ENCODE results near the gene CAB39. TPM values are rescaled to one million over a fixed set of nuclear protein-coding genes. Genes with fewer than 3 reads are reported as not detected.

The CAB39 gene
- total RNA-seq, 1 experiment from 2014 or later: 39.9 TPM

- Histone ChIP-seq H3K9me3 (ENCODE audit: control insufficient read depth, insufficient read depth, low read depth, low read length) (no peaks in the 10 kb centered on the region), H3K27ac (ENCODE audit: low read length) (no peak overlapping the region), H3K4me3 (ENCODE audit: low read depth in 2 of 2, low read length in 2 of 2) (no peak overlapping the region), H3K4me1 (ENCODE audit: control insufficient read depth, insufficient read depth, low read length) (peaks cover 61% of the 10 kb centered on the region), H3K36me3 (ENCODE audit: control insufficient read depth, insufficient read depth, low read length) (peaks cover 3% of the 10 kb centered on the region; the same call in 1 of the 2 replicates), H3K27me3 (ENCODE audit: control insufficient read depth, insufficient read depth, low read length) (no peaks in the 10 kb centered on the region)
- in situ Hi-C loops (cut with HindIII; ENCODE audit: low pct_unique_long_range_greater_than_20kb, low sequenced_read_pairs) (no loop called here), intact Hi-C loops (cut with micrococcal nuclease; ENCODE audit: unreplicated experiment) (no loop called here)
- CTCF ChIA-PET: no interaction called here
- POLR2A ChIA-PET: no interaction called here
- TF ChIP-seq POLR2AphosphoS5 (IDR thresholded peaks at IDR 0.05; ENCODE audit: low read depth, low read length) (no peak), TCF7L2 (IDR thresholded peaks at IDR 0.05; ENCODE audit: low read depth, low read length) (no peak), REST (IDR thresholded peaks at IDR 0.05; ENCODE audit: insufficient read depth in 1 of 2, low read depth in 2 of 2, low read length in 1 of 2) (no peak), SIN3A (IDR thresholded peaks at IDR 0.05; ENCODE audit: borderline replicate concordance, insufficient read depth, low read depth, low read length) (no peak)
- TF ChIP-seq, protein P1, sequence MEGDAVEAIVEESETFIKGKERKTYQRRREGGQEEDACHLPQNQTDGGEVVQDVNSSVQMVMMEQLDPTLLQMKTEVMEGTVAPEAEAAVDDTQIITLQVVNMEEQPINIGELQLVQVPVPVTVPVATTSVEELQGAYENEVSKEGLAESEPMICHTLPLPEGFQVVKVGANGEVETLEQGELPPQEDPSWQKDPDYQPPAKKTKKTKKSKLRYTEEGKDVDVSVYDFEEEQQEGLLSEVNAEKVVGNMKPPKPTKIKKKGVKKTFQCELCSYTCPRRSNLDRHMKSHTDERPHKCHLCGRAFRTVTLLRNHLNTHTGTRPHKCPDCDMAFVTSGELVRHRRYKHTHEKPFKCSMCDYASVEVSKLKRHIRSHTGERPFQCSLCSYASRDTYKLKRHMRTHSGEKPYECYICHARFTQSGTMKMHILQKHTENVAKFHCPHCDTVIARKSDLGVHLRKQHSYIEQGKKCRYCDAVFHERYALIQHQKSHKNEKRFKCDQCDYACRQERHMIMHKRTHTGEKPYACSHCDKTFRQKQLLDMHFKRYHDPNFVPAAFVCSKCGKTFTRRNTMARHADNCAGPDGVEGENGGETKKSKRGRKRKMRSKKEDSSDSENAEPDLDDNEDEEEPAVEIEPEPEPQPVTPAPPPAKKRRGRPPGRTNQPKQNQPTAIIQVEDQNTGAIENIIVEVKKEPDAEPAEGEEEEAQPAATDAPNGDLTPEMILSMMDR (IDR thresholded peaks at IDR 0.05): no peak
- no peak for DNase-seq (ENCODE audit: low read depth, low spot score)
- ATAC-seq: no peak
- BruUV-seq (replicated peaks): no TSS peak
Measured at GRCh38 chr2:230868947-230869913, 156.6 kb downstream of the CAB39 start.

DNA sequence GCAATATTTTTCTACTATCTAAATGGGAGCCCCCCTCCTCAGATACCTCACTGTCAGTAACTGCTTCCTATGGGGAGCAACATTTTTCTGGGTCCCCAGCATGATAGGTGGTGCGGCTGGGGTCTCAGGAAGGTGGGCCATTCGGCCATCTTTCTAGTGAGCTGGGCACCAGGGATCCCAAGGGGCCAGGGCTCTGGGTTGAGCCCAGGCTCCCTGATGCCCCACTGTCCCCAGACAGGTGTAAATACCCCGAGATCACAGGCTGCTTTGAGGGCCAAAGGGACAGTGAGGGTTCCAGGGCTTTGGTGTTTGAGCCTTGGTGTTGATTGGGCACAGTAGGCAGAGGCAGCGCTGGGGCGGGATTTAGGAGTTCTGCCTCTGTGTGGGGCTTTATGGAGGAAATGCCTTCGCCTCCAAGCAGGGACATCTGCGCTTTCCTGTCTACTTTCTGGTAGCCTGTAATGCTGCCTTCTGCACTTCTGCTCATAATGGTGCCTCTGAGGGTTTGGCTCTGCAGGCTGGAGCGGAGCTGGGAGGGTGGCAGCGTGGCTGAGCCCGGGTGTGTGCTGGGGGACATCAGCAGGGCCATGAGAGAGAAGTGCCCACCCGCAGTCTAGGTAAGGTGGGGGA is 157.4 kb downstream of the CAB39 start:
- no peak overlapping the region for H3K4me3 ChIP-seq (ENCODE audit: low read depth in 2 of 2, low read length in 2 of 2)
- CTCF ChIA-PET: no interaction called here
- no peak overlapping the region for H3K27ac ChIP-seq (ENCODE audit: low read length)
- in situ Hi-C loops (cut with HindIII; ENCODE audit: low pct_unique_long_range_greater_than_20kb, low sequenced_read_pairs): no loop called here
- H3K27me3 ChIP-seq (ENCODE audit: control insufficient read depth, insufficient read depth, low read length): no peaks in the 10 kb centered on the region
- no TSS peak for BruUV-seq (replicated peaks)
- peaks cover 60% of the 10 kb centered on the region for H3K4me1 ChIP-seq (ENCODE audit: control insufficient read depth, insufficient read depth, low read length)
- ATAC-seq (no peak), DNase-seq (ENCODE audit: low read depth, low spot score) (no peak)
- peaks cover 3% of the 10 kb centered on the region; the same call in 1 of the 2 replicates for H3K36me3 ChIP-seq (ENCODE audit: control insufficient read depth, insufficient read depth, low read length)
- TF ChIP-seq REST (IDR thresholded peaks at IDR 0.05; ENCODE audit: insufficient read depth in 1 of 2, low read depth in 2 of 2, low read length in 1 of 2) (no peak), POLR2AphosphoS5 (IDR thresholded peaks at IDR 0.05; ENCODE audit: low read depth, low read length) (no peak), SIN3A (IDR thresholded peaks at IDR 0.05; ENCODE audit: borderline replicate concordance, insufficient read depth, low read depth, low read length) (no peak), TCF7L2 (IDR thresholded peaks at IDR 0.05; ENCODE audit: low read depth, low read length) (no peak)
- TF ChIP-seq, protein P1 (IDR thresholded peaks at IDR 0.05): no peak
- intact Hi-C loops (cut with micrococcal nuclease; ENCODE audit: unreplicated experiment): no loop called here
- H3K9me3 ChIP-seq (ENCODE audit: control insufficient read depth, insufficient read depth, low read depth, low read length): no peaks in the 10 kb centered on the region
- POLR2A ChIA-PET: no interaction called here
